Coronary artery (tissue), 2 donors: ENCODE data around the gene DBI.
A peak's percentile ranks its signal among the peaks of the same experiment; 100 is the strongest.

Source experiments
- DNase-seq: peaks from one replicate; pipeline ENCODE4 v3.0.0-alpha.2; 2017; ENCODE audit warnings: low spot score
- H3K27ac ChIP-seq, 2 donors: fragments of 200-600 bp; sonication (generic); one replicate each; pipeline ENCODE4 v1.5.1; 2016 to 2019
- H3K4me3 ChIP-seq: fragments of 200-600 bp; sonication (generic); 2 replicates; pipeline ENCODE4 v1.5.1; 2016; ENCODE audit warnings: mild to moderate bottlenecking, moderate library complexity
- CTCF ChIP-seq: fragments of 200-600 bp; sonication (generic); IDR thresholded peaks from one replicate; pipeline ENCODE4 v1.5.1; 2019; ENCODE audit warnings: antibody characterized with exemption

DBI gene

GRCh38 chr2:119409506-119409905, 42.7 kb downstream of the DBI start:
- TF ChIP-seq CTCF, result no peak
- Histone ChIP-seq H3K4me3 (no peak overlapping the region), H3K27ac (no peak overlapping the region)
- DNase-seq, result no peak

- H3K27ac ChIP-seq, result no peak overlapping the region
- no peak for TF ChIP-seq CTCF
- no peak for DNase-seq
- H3K4me3 ChIP-seq, result no peak overlapping the region
These were observed 48.1 kb downstream of the DBI start for GRCh38 chr2:119414894-119415293.

- H3K4me3 ChIP-seq, result no peak overlapping the region
- DNase-seq, result no peak
- no peak overlapping the region for H3K27ac ChIP-seq
- TF ChIP-seq CTCF, result no peak
These were observed 48.9 kb downstream of the DBI start for GRCh38 chr2:119415630-119416029.

GRCh38 chr2:119416299-119416923, 49.6 kb downstream of the DBI start:
- no peak overlapping the region for H3K4me3 ChIP-seq
- DNase-seq, result no peak
- no peak overlapping the region for H3K27ac ChIP-seq
- no peak for TF ChIP-seq CTCF

GRCh38 chr2:119417908-119418307, 51.1 kb downstream of the DBI start:
- no peak for TF ChIP-seq CTCF
- H3K27ac ChIP-seq, result no peak overlapping the region
- DNase-seq, result no peak
- H3K4me3 ChIP-seq, result no peak overlapping the region

GRCh38 chr2:119419065-119419464, 52.3 kb downstream of the DBI start:
- no peak for TF ChIP-seq CTCF
- no peak overlapping the region for H3K27ac ChIP-seq
- H3K4me3 ChIP-seq, result no peak overlapping the region
- no peak for DNase-seq

- peak; percentile 31 for DNase-seq
- Histone ChIP-seq H3K27ac (no peak overlapping the region), H3K4me3 (no peak overlapping the region)
- TF ChIP-seq CTCF, result no peak
These were observed 53.2 kb downstream of the DBI start for GRCh38 chr2:119419803-119420508.
